SK-N-SH treated with all-trans-retinoic acid at 6 μM for 48 hours (cell line): ENCODE data around the gene PLCB2.

ENCODE experiments used
- ISL1 ChIP-seq: fragments of 250-450 bp; sonication (Bioruptor Pico); IDR thresholded peaks from 2 replicates; pipeline ENCODE4 v2.1.2; 2022; ENCODE audit warnings: mild to moderate bottlenecking, moderate library complexity
- TF ChIP-seq, protein P1 (sequence below): fragments of 250-450 bp; sonication (Bioruptor Pico); IDR thresholded peaks from 2 replicates; pipeline ENCODE4 v1.8.0; 2020; ENCODE audit warnings: mild to moderate bottlenecking, moderate library complexity, borderline replicate concordance
- TF ChIP-seq, protein P2 (sequence below): fragments of 250-450 bp; sonication (Bioruptor Pico); IDR thresholded peaks from 2 replicates; pipeline ENCODE4 v1.5.1; 2021; ENCODE audit warnings: mild to moderate bottlenecking, moderate library complexity

DNA sequence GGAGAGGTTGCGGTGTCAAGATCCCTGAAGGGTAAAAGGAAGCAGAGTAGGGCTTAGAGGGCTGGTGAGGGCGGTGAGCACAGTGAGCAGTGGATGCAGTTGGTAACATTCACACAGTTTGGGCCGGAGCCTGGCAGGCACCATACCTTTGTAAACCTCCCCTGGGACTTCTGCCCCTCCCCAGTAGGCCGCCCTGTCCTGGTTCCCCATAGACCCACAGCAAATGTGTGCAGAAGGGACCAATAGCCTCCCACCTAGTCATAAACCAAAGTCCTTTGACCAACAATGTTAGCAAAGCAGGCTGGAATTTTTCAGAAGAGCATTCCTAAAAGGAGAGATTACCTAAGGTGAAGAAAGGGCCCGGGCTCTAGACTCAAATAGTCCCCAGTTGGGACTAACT lies 41.4 kb upstream of the PLCB2 start:
- TF ChIP-seq, protein P1, sequence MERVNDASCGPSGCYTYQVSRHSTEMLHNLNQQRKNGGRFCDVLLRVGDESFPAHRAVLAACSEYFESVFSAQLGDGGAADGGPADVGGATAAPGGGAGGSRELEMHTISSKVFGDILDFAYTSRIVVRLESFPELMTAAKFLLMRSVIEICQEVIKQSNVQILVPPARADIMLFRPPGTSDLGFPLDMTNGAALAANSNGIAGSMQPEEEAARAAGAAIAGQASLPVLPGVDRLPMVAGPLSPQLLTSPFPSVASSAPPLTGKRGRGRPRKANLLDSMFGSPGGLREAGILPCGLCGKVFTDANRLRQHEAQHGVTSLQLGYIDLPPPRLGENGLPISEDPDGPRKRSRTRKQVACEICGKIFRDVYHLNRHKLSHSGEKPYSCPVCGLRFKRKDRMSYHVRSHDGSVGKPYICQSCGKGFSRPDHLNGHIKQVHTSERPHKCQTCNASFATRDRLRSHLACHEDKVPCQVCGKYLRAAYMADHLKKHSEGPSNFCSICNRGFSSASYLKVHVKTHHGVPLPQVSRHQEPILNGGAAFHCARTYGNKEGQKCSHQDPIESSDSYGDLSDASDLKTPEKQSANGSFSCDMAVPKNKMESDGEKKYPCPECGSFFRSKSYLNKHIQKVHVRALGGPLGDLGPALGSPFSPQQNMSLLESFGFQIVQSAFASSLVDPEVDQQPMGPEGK = no peak
- TF ChIP-seq ISL1 (CRISPR knock-in tag) = no peak
- TF ChIP-seq, protein P2, sequence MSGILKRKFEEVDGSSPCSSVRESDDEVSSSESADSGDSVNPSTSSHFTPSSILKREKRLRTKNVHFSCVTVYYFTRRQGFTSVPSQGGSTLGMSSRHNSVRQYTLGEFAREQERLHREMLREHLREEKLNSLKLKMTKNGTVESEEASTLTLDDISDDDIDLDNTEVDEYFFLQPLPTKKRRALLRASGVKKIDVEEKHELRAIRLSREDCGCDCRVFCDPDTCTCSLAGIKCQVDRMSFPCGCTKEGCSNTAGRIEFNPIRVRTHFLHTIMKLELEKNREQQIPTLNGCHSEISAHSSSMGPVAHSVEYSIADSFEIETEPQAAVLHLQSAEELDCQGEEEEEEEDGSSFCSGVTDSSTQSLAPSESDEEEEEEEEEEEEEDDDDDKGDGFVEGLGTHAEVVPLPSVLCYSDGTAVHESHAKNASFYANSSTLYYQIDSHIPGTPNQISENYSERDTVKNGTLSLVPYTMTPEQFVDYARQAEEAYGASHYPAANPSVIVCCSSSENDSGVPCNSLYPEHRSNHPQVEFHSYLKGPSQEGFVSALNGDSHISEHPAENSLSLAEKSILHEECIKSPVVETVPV = no peak
